Uterus (tissue), 4 donors: Measurements from ENCODE around the gene PACS1. TPM values are rescaled to one million over a fixed set of nuclear protein-coding genes. Genes with fewer than 3 reads are reported as not detected.

Experiments
- DNase-seq, 2 donors: peaks; one replicate each; pipeline ENCODE4 v3.0.0-alpha.2; 2019 to 2020
- H3K27ac ChIP-seq, 2 donors: fragments of 200-600 bp; sonication (generic); 1 replicate in 1 of 2; 2 replicates in 1 of 2; pipeline ENCODE4 v1.5.1; 2016 to 2018
- H3K27me3 ChIP-seq, 2 donors: fragments of 200-600 bp; sonication (generic); one replicate each; pipeline ENCODE4 v1.5.1; 2018 to 2019; ENCODE audit warnings: control low read depth in 1 of 2
- H3K36me3 ChIP-seq, 2 donors: fragments of 200-600 bp; sonication (generic); one replicate each; pipeline ENCODE4 v1.5.1; 2019; ENCODE audit warnings: control low read depth in 1 of 2
- H3K4me1 ChIP-seq, 2 donors: fragments of 200-600 bp; sonication (generic); one replicate each; pipeline ENCODE4 v1.5.1; 2018 to 2019; ENCODE audit warnings: control low read depth in 1 of 2
- H3K4me3 ChIP-seq, 2 donors: fragments of 200-600 bp; sonication (generic); 1 replicate in 1 of 2; 2 replicates in 1 of 2; pipeline ENCODE4 v1.5.1; 2018 to 2019; ENCODE audit warnings: mild to moderate bottlenecking in 1 of 2
- H3K9me3 ChIP-seq, 2 donors: fragments of 200-600 bp; sonication (generic); one replicate each; pipeline ENCODE4 v1.5.1; 2019; ENCODE audit warnings: control low read depth in 1 of 2
- POLR2A ChIP-seq, 2 donors: fragments of 450-650 bp; IDR thresholded peaks; one replicate each; pipeline ENCODE4 v1.6.1; 2016; ENCODE audit warnings: antibody characterized with exemption in 2 of 2, mild to moderate bottlenecking in 1 of 2, moderate library complexity in 1 of 2
- intact Hi-C: fragments of 100-400 bp; cut with DNase I; formaldehyde crosslinking; loops from one replicate; pipeline ENCODE4 v1.15.1; 2023; ENCODE audit warnings: low total_unique reads
- total RNA-seq, 4 donors: library from RNA; depleted of rRNA in 3 of 4; stranded (reverse); fragments of >200 nt in 3 of 4; gene quantifications; one replicate each; pipeline versions ENCODE4 v1.1.0 to v1.2.4, GENCODE V29; 2014 to 2023
- TF ChIP-seq, protein P1 (sequence below), 4 experiments: fragments of 200-600 bp in 2 of 4; fragments of 450-650 bp in 2 of 4; sonication (generic) in 2 of 4; IDR thresholded peaks; one replicate each; pipeline ENCODE4 v1.5.1; 2016 to 2019; ENCODE audit warnings: antibody characterized with exemption in 4 of 4, mild to moderate bottlenecking in 2 of 4, moderate library complexity in 1 of 4
- donor health status: DM: yes; HTN: yes; CAD: no.

Gene PACS1
- total RNA-seq, 4 donors from 2014 or later, result 2.9 to 79.2 (median 57.2) TPM

DNA sequence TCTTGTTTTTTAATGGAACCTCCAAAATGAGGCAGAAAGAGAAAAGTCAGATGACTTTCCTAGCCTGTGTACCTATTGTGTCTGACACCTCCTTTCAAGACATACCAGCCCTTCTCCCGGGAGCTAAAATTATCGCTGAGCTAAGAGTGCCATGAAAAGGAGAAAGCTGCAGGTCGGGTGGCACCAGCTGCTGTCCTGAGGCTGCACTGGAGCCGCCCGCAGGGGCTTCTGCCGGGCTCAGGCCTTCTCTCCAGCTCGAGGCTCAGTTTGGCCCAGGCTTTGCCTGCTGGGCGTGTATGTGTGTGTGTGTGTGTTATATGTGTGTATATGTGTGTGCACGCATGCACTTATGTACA lies 170.7 kb downstream of the PACS1 start:
- intact Hi-C loops, result no loop called here
- Histone ChIP-seq H3K4me3 (no peak overlapping the region), H3K27ac (no peak overlapping the region), H3K36me3 (no peaks in the 10 kb centered on the region), H3K9me3 (no peaks in the 10 kb centered on the region), H3K27me3 (no peaks in the 10 kb centered on the region), H3K4me1 (no peaks in the 10 kb centered on the region)
- no peak for DNase-seq
- no peak for TF ChIP-seq POLR2A (IDR thresholded peaks at IDR 0.05)
- TF ChIP-seq, protein P1, sequence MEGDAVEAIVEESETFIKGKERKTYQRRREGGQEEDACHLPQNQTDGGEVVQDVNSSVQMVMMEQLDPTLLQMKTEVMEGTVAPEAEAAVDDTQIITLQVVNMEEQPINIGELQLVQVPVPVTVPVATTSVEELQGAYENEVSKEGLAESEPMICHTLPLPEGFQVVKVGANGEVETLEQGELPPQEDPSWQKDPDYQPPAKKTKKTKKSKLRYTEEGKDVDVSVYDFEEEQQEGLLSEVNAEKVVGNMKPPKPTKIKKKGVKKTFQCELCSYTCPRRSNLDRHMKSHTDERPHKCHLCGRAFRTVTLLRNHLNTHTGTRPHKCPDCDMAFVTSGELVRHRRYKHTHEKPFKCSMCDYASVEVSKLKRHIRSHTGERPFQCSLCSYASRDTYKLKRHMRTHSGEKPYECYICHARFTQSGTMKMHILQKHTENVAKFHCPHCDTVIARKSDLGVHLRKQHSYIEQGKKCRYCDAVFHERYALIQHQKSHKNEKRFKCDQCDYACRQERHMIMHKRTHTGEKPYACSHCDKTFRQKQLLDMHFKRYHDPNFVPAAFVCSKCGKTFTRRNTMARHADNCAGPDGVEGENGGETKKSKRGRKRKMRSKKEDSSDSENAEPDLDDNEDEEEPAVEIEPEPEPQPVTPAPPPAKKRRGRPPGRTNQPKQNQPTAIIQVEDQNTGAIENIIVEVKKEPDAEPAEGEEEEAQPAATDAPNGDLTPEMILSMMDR (IDR thresholded peaks at IDR 0.05), result no peak

DNA sequence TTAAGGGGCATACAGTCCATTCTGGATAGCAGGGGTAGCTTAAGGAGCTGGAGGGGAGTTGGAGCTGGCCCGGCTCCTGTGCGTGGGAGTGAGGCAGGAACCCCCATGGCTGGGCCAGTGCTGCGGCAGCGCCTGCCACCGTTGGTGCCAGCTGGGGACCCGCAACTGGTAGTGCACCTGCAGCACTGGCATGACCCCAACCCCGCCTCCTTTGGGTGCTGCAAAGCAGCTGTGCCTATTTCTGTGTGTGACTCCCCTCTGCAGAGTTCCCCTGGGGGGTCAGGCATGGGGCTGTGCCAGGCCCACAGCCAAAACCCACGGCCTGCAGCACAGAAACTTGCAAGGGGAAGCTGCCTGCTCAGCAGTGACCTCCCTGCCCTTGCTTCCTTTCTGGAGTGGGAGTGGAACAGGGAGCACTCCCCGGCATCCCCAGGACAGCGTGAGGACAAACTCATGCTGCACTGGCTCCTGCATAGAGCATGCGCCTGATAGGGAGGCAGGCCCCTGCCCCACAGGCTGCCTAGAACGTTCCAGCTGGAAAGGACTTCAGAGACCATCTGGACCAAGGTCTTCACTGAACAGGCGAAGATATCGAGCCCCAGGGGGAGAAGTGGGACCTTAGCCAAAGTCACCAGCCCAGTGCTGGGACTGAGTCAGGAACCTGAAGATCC lies 172.2 kb downstream of the PACS1 start:
- DNase-seq, result no peak

DNA sequence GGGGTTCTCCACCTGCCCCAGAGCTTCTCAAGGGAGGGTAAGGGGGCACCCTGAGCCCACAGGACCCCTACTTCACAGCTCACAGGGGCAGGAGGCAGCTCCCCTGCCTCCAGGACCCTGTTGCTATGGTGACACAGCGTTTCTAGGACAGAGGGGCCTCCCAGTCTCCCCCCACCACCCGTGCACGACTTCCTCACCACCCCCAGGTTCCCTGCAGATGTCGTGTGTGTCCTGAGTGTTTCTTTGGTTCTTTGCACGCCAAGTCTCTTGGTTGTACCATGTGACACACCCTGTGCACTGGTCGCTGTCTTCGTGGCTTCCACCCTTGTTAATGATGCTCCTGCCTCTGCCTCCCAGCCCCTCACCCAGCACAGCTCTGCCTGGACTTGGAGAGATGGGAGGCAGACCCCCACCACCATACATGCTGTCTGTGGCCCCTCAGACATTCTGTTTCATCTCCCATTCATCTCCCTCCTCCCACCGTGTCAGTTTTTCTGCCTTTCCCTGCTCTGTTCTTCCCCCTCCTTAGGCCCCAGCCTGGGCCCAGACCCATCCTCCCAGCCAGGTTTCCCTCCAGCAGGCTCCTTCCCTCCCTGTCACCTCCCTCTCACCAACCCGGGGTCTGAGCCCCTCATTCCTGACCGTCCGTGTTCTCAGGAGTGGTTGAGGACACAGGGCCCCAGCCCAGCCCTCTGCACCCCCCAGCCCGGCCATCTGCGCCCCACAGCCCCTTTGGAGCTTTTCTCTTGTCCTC lies 173.9 kb downstream of the PACS1 start:
- intact Hi-C loops, result no loop called here
- DNase-seq, result no peak
- H3K9me3 ChIP-seq, result no peaks in the 10 kb centered on the region
- no peak overlapping the region for H3K27ac ChIP-seq
- no peaks in the 10 kb centered on the region for H3K27me3 ChIP-seq
- no peak overlapping the region for H3K4me3 ChIP-seq
- TF ChIP-seq POLR2A (IDR thresholded peaks at IDR 0.05), result no peak
- TF ChIP-seq, protein P1 (IDR thresholded peaks at IDR 0.05), result no peak
- no peaks in the 10 kb centered on the region for H3K4me1 ChIP-seq
- H3K36me3 ChIP-seq, result no peaks in the 10 kb centered on the region

More for the DNA sequence above, 172.2 kb downstream of the PACS1 start:
- Histone ChIP-seq H3K36me3 (no peaks in the 10 kb centered on the region), H3K9me3 (no peaks in the 10 kb centered on the region), H3K27me3 (no peaks in the 10 kb centered on the region), H3K27ac (no peak overlapping the region), H3K4me3 (no peak overlapping the region), H3K4me1 (no peaks in the 10 kb centered on the region)
- intact Hi-C loops, result no loop called here
- TF ChIP-seq, protein P1 (IDR thresholded peaks at IDR 0.05), result no peak
- TF ChIP-seq POLR2A (IDR thresholded peaks at IDR 0.05), result no peak

DNA sequence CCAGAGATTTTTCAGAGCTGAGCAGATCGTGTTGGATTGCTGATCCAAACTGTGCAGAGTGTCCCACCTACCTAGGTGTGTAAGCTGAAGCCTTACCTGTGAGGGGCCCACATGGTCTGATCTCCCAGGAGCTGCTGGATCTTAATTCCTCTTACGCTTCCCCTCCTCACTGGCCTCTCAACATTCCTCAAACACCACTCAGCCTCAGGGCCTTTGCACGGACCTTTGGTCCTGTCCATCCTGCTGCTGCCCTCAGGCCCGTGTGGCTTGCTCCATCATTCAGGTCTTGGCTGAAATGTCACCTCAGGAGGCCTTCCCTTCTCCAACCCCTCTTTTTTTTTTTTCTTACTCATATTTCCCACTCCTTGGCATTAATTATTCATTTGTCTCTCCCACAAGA lies 177.2 kb downstream of the PACS1 start:
- TF ChIP-seq, protein P1 (IDR thresholded peaks at IDR 0.05), result no peak
- no peak for TF ChIP-seq POLR2A (IDR thresholded peaks at IDR 0.05)

DNA sequence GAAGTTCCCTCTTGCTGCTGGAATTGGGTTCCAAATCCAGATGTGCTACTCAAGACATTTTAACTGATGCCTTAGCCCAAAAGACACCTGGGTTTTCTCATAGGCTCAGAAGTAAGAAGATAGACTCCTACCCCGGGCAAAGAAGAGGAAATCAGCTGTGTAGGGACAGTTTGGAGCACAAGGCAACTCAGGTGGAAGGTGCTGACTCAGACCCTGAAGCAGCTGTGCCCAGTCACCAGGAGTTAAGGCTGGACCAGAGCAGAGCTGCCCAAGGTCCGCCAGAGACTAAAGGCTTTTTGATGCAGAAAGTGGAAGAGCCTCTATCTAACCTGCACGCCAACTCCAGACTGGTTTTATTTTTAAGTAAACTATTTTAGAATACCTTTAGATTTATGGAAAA lies 177.7 kb downstream of the PACS1 start:
- Histone ChIP-seq H3K36me3 (no peaks in the 10 kb centered on the region), H3K27me3 (no peaks in the 10 kb centered on the region), H3K9me3 (no peaks in the 10 kb centered on the region), H3K27ac (no peak overlapping the region), H3K4me1 (no peaks in the 10 kb centered on the region), H3K4me3 (no peak overlapping the region)
- DNase-seq, result no peak
- intact Hi-C loops, result no loop called here
- TF ChIP-seq POLR2A (IDR thresholded peaks at IDR 0.05), result no peak
- TF ChIP-seq, protein P1 (IDR thresholded peaks at IDR 0.05), result no peak

More for the DNA sequence above, 177.2 kb downstream of the PACS1 start:
- H3K4me1 ChIP-seq, result no peaks in the 10 kb centered on the region
- H3K4me3 ChIP-seq, result no peak overlapping the region
- no peak overlapping the region for H3K27ac ChIP-seq
- DNase-seq, result no peak
- intact Hi-C loops, result no loop called here
- no peaks in the 10 kb centered on the region for H3K27me3 ChIP-seq
- no peaks in the 10 kb centered on the region for H3K9me3 ChIP-seq
- no peaks in the 10 kb centered on the region for H3K36me3 ChIP-seq
